K562 (cell line): ENCODE results near the gene PLP2.
"Not testable (repeated sequence)": the region's sequence is repeated elsewhere in the genome, so short reads cannot be mapped to it uniquely, and the experiment has no call there.

Experiments
- ATF7 ChIP-seq: fragments of 450-650 bp; IDR thresholded peaks from 2 replicates; pipeline ENCODE4 v1.7.1; 2014; ENCODE audit warnings: mild to moderate bottlenecking, moderate library complexity
- CREB3L1 ChIP-seq: fragments of 450-650 bp; IDR thresholded peaks from 2 replicates; pipeline ENCODE4 v1.6.1; 2014; ENCODE audit warnings: low read depth, mild to moderate bottlenecking, moderate library complexity, borderline replicate concordance
- CTCF ChIP-seq, 3 experiments: IDR thresholded peaks in 2 of 3; conservative IDR thresholded peaks in 1 of 3; 2 replicates each; pipeline ENCODE4 v1.5.1; 2011 to 2012; ENCODE audit warnings: low read length in 3 of 3, mild to moderate bottlenecking in 3 of 3, control low read depth in 2 of 3, improper control_type of control experiment in 1 of 3, inconsistent platforms in 1 of 3, low read depth in 1 of 3, mixed read lengths in 1 of 3, moderate library complexity in 1 of 3; ENCODE audit not compliant: insufficient read depth in 2 of 3
- GMEB1 ChIP-seq: fragments of 250-450 bp; sonication (Bioruptor Pico); IDR thresholded peaks from 2 replicates; pipeline ENCODE4 v1.4.0; 2020; ENCODE audit warnings: mild to moderate bottlenecking
- HDAC6 ChIP-seq: IDR thresholded peaks from 2 replicates; pipeline ENCODE4 v1.6.1; 2012; ENCODE audit warnings: low read depth, mild to moderate bottlenecking, control low read depth, inconsistent platforms, low read length, moderate library complexity
- HNRNPK ChIP-seq: fragments of 200-400 bp; formaldehyde crosslinking; IDR thresholded peaks from one replicate; pipeline ENCODE4 v1.6.1; 2018; ENCODE audit warnings: mild to moderate bottlenecking, low read depth, low read length; ENCODE audit not compliant: poor library complexity, severe bottlenecking
- KDM4B ChIP-seq, 2 experiments: fragments of 450-650 bp in 1 of 2; sonication (generic) in 1 of 2; IDR thresholded peaks; 2 replicates each; pipeline ENCODE4 v1.6.1; 2016 to 2017; ENCODE audit warnings: borderline replicate concordance in 2 of 2, antibody characterized with exemption in 1 of 2, low read depth in 1 of 2, mild to moderate bottlenecking in 1 of 2
- MED1 ChIP-seq: sonication (generic); formaldehyde crosslinking; IDR thresholded peaks from 2 replicates; pipeline ENCODE4 v1.8.1; 2023; ENCODE audit warnings: missing genetic modification reagents, borderline replicate concordance
- MLLT1 ChIP-seq, 2 experiments: fragments of 450-650 bp; IDR thresholded peaks; 2 replicates each; pipeline ENCODE4 v1.6.1; 2016
- SRSF3 ChIP-seq: fragments of 200-400 bp; formaldehyde crosslinking; IDR thresholded peaks from 2 replicates; pipeline ENCODE4 v1.6.1; 2016; ENCODE audit warnings: mild to moderate bottlenecking, low read length, moderate library complexity; ENCODE audit not compliant: insufficient read depth
- THRA ChIP-seq: fragments of 450-650 bp; IDR thresholded peaks from 2 replicates; pipeline ENCODE4 v1.6.1; 2017; ENCODE audit warnings: mild to moderate bottlenecking, moderate library complexity
- ZBTB49 ChIP-seq: sonication (generic); formaldehyde crosslinking; IDR thresholded peaks from 2 replicates; pipeline ENCODE4 v1.8.0; 2022; ENCODE audit warnings: missing genetic modification reagents, mild to moderate bottlenecking, borderline replicate concordance
- ZNF274 ChIP-seq: IDR thresholded peaks from 2 replicates; pipeline ENCODE4 v1.6.1; 2011; ENCODE audit warnings: low read depth, mild to moderate bottlenecking, low read length, moderate library complexity, borderline replicate concordance

GRCh38 chrX:49142264-49142663, 29.4 kb upstream of the PLP2 start:
- TF ChIP-seq GMEB1 (CRISPR knock-in tag); SRSF3; MLLT1 (IDR thresholded peaks at IDR 0.05); THRA; KDM4B (IDR thresholded peaks at IDR 0.05; ENCODE audit: borderline replicate concordance in 2 of 2, low read depth in 1 of 2); HDAC6; ATF7; CREB3L1; CTCF (IDR thresholded peaks at IDR 0.05 in 2 of 3, conservative IDR thresholded peaks at IDR 0.05 in 1 of 3; ENCODE audit: insufficient read depth in 2 of 3, low read depth in 1 of 3, low read length in 3 of 3); MED1 (CRISPR knock-in tag); ZNF274; ZBTB49 (CRISPR knock-in tag); HNRNPK: not testable (repeated sequence)
